ENCODE results near the gene ANXA3. TPM values are rescaled to one million over a fixed set of nuclear protein-coding genes. Genes with fewer than 3 reads are reported as not detected.

The ANXA3 gene
- total RNA-seq, 1 donor from 2014 or later, result 1.9 TPM

- Histone ChIP-seq H3K27ac (no peak overlapping the region), H3K79me2 (ENCODE audit: low read depth) (no peaks in the 10 kb centered on the region), H3K4me3 (no peak overlapping the region), H2AFZ (replicated peaks) (no peak overlapping the region), H3K36me3 (no peaks in the 10 kb centered on the region), H4K20me1 (ENCODE audit: low read depth) (no peaks in the 10 kb centered on the region), H3K9me3 (ENCODE audit: low read depth) (no peaks in the 10 kb centered on the region), H3K9ac (no peak overlapping the region), H3K4me1 (peaks cover 9% of the 10 kb centered on the region), H3K27me3 (no peaks in the 10 kb centered on the region), H3F3A (ENCODE audit: low read depth) (no peaks in the 10 kb centered on the region), H3K4me2 (no peak overlapping the region)
- Mint-ChIP-seq H3K4me3 (no peak overlapping the region), H3K27me3 (ENCODE audit: insufficient read depth, low read depth) (no peaks in the 10 kb centered on the region), H3K36me3 (no peaks in the 10 kb centered on the region), H3K4me1 (peaks cover 8% of the 10 kb centered on the region), H3K27ac (no peak overlapping the region), H3K9me3 (no peaks in the 10 kb centered on the region)
- no peak for DNase-seq (ENCODE audit: low spot score)
- no peak for TF ChIP-seq EZH2 (IDR thresholded peaks at IDR 0.05)
- TF ChIP-seq EZH2phosphoT487 (IDR thresholded peaks at IDR 0.05), result no peak
- no peak for TF ChIP-seq CTCF (IDR thresholded peaks at IDR 0.05)
Observed at GRCh38 chr4:78565971-78566372, 14.4 kb downstream of the ANXA3 start.

- H3K27me3 ChIP-seq, result no peaks in the 10 kb centered on the region
- H3K36me3 Mint-ChIP-seq, result no peaks in the 10 kb centered on the region
- H3K27me3 Mint-ChIP-seq (ENCODE audit: insufficient read depth, low read depth), result no peaks in the 10 kb centered on the region
- H3K27ac ChIP-seq, result no peak overlapping the region
- H3K4me3 ChIP-seq, result no peak overlapping the region
- TF ChIP-seq EZH2phosphoT487 (IDR thresholded peaks at IDR 0.05) (no peak), CTCF (IDR thresholded peaks at IDR 0.05) (no peak), EZH2 (IDR thresholded peaks at IDR 0.05) (no peak)
- no peak for DNase-seq (ENCODE audit: low spot score)
- peaks cover 4% of the 10 kb centered on the region for H3K4me1 ChIP-seq
- no peak overlapping the region for H3K27ac Mint-ChIP-seq
- no peak overlapping the region for H3K4me3 Mint-ChIP-seq
- no peaks in the 10 kb centered on the region for H3K36me3 ChIP-seq
- H3K9me3 ChIP-seq (ENCODE audit: low read depth), result no peaks in the 10 kb centered on the region
- peaks cover 8% of the 10 kb centered on the region for H3K4me1 Mint-ChIP-seq
- no peaks in the 10 kb centered on the region for H3K79me2 ChIP-seq (ENCODE audit: low read depth)
- H3F3A ChIP-seq (ENCODE audit: low read depth), result no peaks in the 10 kb centered on the region
- no peak overlapping the region for H3K9ac ChIP-seq
- no peak overlapping the region for H3K4me2 ChIP-seq
- peaks cover under 1% of the 10 kb centered on the region for H3K9me3 Mint-ChIP-seq
- H2AFZ ChIP-seq (replicated peaks), result no peak overlapping the region
- no peaks in the 10 kb centered on the region for H4K20me1 ChIP-seq (ENCODE audit: low read depth)
Observed at GRCh38 chr4:78566834-78567499, 15.4 kb downstream of the ANXA3 start.

GRCh38 chr4:78567500-78568060, 16.0 kb downstream of the ANXA3 start:
- H3K4me1 ChIP-seq, result peaks cover 4% of the 10 kb centered on the region
- no peak overlapping the region for H3K4me3 Mint-ChIP-seq
- no peaks in the 10 kb centered on the region for H3K27me3 ChIP-seq
- no peak overlapping the region for H3K27ac ChIP-seq
- DNase-seq (ENCODE audit: low spot score), result no peak
- no peaks in the 10 kb centered on the region for H3K79me2 ChIP-seq (ENCODE audit: low read depth)
- peaks cover 3% of the 10 kb centered on the region for H3K9me3 Mint-ChIP-seq
- TF ChIP-seq CTCF (IDR thresholded peaks at IDR 0.05) (no peak), EZH2phosphoT487 (IDR thresholded peaks at IDR 0.05) (no peak), EZH2 (IDR thresholded peaks at IDR 0.05) (no peak)
- H3K4me1 Mint-ChIP-seq, result peaks cover 8% of the 10 kb centered on the region
- H3K36me3 Mint-ChIP-seq, result no peaks in the 10 kb centered on the region
- no peaks in the 10 kb centered on the region for H3K36me3 ChIP-seq
- H3K4me2 ChIP-seq, result no peak overlapping the region
- H4K20me1 ChIP-seq (ENCODE audit: low read depth), result no peaks in the 10 kb centered on the region
- H3K9ac ChIP-seq, result no peak overlapping the region
- H3K9me3 ChIP-seq (ENCODE audit: low read depth), result no peaks in the 10 kb centered on the region
- no peak overlapping the region for H3K27ac Mint-ChIP-seq
- H2AFZ ChIP-seq (replicated peaks), result no peak overlapping the region
- H3K27me3 Mint-ChIP-seq (ENCODE audit: insufficient read depth, low read depth), result no peaks in the 10 kb centered on the region
- no peaks in the 10 kb centered on the region for H3F3A ChIP-seq (ENCODE audit: low read depth)
- H3K4me3 ChIP-seq, result no peak overlapping the region
